Measurements from ENCODE around the gene MUC2. TPM values are rescaled to one million over a fixed set of nuclear protein-coding genes. Genes with fewer than 3 reads are reported as not detected.

The MUC2 gene
- total and polyA plus RNA-seq, 2 donors (not counting 1 experiment from before 2014, with no cell fraction given) = not detected

- no peaks in the 10 kb centered on the region for H3K79me2 ChIP-seq (ENCODE audit: control insufficient read depth, insufficient read depth, low read length)
- CTCF ChIA-PET = no interaction called here
These were observed 2.9 kb downstream of the MUC2 start for GRCh38 chr11:1077417-1078119.

More at GRCh38 chr11:1077417-1078119, 2.9 kb downstream of the MUC2 start:
- Histone ChIP-seq H2AFZ (ENCODE audit: insufficient read depth, low read depth, low read length, poor library complexity, severe bottlenecking) (no peak overlapping the region), H3K4me1 (ENCODE audit: control insufficient read depth in 2 of 2, insufficient read depth in 2 of 2, low read length in 2 of 2) (no peaks in the 10 kb centered on the region), H3K27ac (ENCODE audit: low read length in 2 of 2) (no peak overlapping the region), H3K27me3 (replicated peaks in 1 of 4; ENCODE audit: control extremely low read depth in 1 of 4, control insufficient read depth in 3 of 4, insufficient read depth in 4 of 4, low read length in 3 of 4) (peaks cover 0 to 2% (median 0%) of the 10 kb centered on the region in 4 experiments), H3K9me3 (ENCODE audit: control extremely low read depth in 1 of 3, control insufficient read depth in 2 of 3, insufficient read depth in 1 of 3, low read length in 2 of 3) (no peaks in the 10 kb centered on the region), H3K36me3 (replicated peaks in 1 of 2; ENCODE audit: control extremely low read depth in 1 of 2, control insufficient read depth in 1 of 2, extremely low read depth in 1 of 2, insufficient read depth in 2 of 2, low read length in 1 of 2) (no peaks in the 10 kb centered on the region), H4K20me1 (ENCODE audit: control insufficient read depth, insufficient read depth, low read length, poor library complexity, severe bottlenecking) (no peaks in the 10 kb centered on the region), H3K4me2 (replicated peaks; ENCODE audit: low read depth, low read length, poor library complexity, severe bottlenecking) (no peak overlapping the region), H3K4me3 (ENCODE audit: control extremely low read depth in 1 of 5, extremely low read depth in 1 of 5, insufficient read depth in 1 of 5, low read depth in 2 of 5, low read length in 4 of 5) (no peak overlapping the region), H3K9ac (ENCODE audit: low read length) (no peak overlapping the region)
- Mint-ChIP-seq H3K27ac (no peak overlapping the region), H3K4me3 (no peak overlapping the region), H3K9me3 (ENCODE audit: insufficient read depth) (no peaks in the 10 kb centered on the region), H3K4me1 (no peaks in the 10 kb centered on the region), H3K27me3 (no peaks in the 10 kb centered on the region)
- POLR2A ChIA-PET = no interaction called here
- 83% methylated on average over 33 of the region's 33 CpGs for WGBS (ENCODE audit: insufficient coverage)
- intact Hi-C loops (cut with micrococcal nuclease) = no loop called here
- DNase-seq (no peak), ATAC-seq (ENCODE audit: low read depth) (no peak)
- no peak for TF ChIP-seq CTCF (IDR thresholded peaks at IDR 0.05)
- TF ChIP-seq EZH2 (IDR thresholded peaks at IDR 0.05; ENCODE audit: borderline replicate concordance, insufficient read depth, low read depth, low read length, poor library complexity, severe bottlenecking) = no peak
